Prostate gland (tissue), 2 donors: ENCODE measurements around the gene SLC25A38.
"Not testable (repeated sequence)": the region's sequence is repeated elsewhere in the genome, so short reads cannot be mapped to it uniquely, and the experiment has no call there.

Source experiments
- CTCF ChIP-seq, 4 experiments: fragments of 200-600 bp in 2 of 4; fragments of 450-650 bp in 2 of 4; sonication (generic) in 2 of 4; IDR thresholded peaks; 1 replicate in 3 of 4; 2 replicates in 1 of 4; pipeline ENCODE4 v1.5.1; 2016 to 2019; ENCODE audit warnings: antibody characterized with exemption in 4 of 4, mild to moderate bottlenecking in 2 of 4, moderate library complexity in 2 of 4
- POLR2A ChIP-seq: fragments of 450-650 bp; IDR thresholded peaks from one replicate; pipeline ENCODE4 v1.6.1; 2016; ENCODE audit warnings: antibody characterized with exemption, mild to moderate bottlenecking
- POLR2AphosphoS5 ChIP-seq: sonication (generic); formaldehyde crosslinking; IDR thresholded peaks from one replicate; pipeline ENCODE4 v1.6.1; 2017; ENCODE audit warnings: antibody characterized with exemption

GRCh38 chr3:39418556-39419225 is 35.5 kb downstream of the SLC25A38 start:
- TF ChIP-seq POLR2A; CTCF (IDR thresholded peaks at IDR 0.05); POLR2AphosphoS5: not testable (repeated sequence)
